DMS 273 (cell line): ENCODE results near the gene NBPF1.
"Not testable (repeated sequence)": the region's sequence is repeated elsewhere in the genome, so short reads cannot be mapped to it uniquely, and the experiment has no call there.

Experiments used
- DNase-seq: peaks from one replicate; lab custom pipeline; 2025; ENCODE audit not compliant: unreplicated experiment; lab: John Stamatoyannopoulos, UW

NBPF1 gene

GRCh38 chr1:16607853-16608815 is 5.2 kb downstream of the NBPF1 start:
- DNase-seq = not testable (repeated sequence)

GRCh38 chr1:16607433-16607851 is 5.9 kb downstream of the NBPF1 start:
- DNase-seq = no peak

DNA sequence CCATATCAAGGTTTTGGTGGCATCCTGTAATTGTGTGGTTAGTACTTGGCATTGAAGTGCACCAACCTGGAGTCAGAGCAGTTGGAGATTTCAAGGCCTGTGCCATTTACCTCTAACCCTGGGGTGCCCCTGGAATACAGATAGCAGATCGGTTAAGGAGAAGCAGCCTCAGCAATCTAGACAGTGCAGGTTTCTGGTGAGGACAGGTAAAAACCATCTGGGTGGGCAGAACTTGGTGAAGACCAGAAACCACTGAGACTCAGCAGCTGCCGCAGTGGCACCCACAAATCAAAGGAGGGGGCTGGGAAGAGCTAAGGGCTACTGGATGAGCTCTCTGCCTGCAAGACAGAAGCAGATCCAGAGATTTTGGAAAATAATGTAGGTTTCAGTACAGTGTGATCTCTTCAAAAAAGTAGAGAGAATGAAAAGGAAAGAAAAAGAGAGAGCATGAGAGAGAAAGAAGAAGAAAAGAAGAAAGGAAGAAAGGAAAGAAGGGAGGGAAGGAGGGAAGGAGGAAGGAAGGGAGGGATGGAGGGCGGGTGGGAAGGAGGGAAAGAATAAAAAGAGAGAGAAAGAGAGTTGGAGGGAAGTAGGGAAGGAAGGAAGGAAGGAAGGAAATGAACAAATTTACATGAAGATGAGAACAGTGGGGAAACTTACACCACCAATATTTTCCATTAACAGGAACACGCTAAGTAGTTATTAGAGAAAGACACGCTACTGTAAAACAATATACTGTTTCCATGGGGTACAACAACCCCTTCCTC is 6.5 kb downstream of the NBPF1 start:
- not testable (repeated sequence) for DNase-seq

DNA sequence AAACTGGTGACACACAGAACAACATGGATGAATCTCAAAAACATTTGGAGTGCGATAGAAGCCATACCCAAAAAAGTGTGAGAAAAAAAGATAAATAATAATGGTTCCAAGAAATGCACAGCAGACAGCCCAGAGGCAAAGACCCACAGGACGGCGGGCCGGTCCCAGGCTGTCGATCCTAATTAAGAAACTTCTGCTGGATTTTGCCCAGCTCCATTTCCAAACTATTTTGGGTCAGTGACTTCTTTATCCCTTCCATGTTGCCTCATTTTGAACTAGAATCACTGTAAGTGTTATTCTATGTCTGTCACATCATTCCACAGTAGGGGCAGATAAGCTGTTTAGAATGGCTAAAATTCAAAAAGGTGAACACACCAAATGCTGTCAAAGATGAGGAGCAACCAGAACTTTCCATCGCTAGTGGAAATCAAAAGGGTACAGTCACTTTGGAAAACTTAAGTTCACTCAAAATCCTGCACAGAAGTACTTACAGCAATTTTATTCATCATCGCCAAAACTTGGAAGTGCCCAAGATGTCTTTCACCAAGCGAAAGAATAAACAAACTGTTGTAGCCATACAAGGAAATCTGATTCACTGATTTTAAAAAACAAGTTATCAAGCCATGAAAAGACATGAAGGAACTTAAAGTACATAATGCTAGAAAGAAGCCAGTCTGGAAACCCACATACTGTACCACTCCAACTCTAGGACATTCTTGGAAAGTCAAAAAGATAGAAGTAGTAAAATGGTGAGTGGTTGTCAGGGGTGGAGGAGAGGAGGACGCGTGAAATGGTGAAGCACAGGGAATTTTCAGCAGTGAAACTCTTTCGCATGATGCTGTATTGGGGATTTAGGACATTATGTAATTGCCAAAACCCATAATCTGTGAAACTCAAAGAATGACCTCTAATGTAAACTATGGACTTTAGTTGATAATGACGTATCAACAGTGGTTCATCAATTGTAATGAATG is 7.5 kb downstream of the NBPF1 start:
- DNase-seq = no peak

DNA sequence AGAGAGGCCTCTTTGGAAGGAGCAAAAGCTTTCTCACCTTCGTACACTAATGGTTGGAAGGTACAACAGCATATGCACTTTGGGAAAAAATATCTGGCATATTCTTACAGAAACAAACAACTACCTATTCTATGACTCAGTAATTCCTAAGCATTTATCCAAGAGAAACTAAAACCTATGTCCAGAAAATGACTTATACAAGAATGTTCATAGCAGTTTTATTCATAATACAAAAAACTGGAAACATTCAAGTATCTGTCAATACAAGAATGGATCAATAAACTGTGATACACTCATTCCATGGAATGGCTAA is 8.2 kb downstream of the NBPF1 start:
- DNase-seq = no peak

GRCh38 chr1:16604514-16605212 is 8.7 kb downstream of the NBPF1 start:
- DNase-seq = not testable (repeated sequence)

DNA sequence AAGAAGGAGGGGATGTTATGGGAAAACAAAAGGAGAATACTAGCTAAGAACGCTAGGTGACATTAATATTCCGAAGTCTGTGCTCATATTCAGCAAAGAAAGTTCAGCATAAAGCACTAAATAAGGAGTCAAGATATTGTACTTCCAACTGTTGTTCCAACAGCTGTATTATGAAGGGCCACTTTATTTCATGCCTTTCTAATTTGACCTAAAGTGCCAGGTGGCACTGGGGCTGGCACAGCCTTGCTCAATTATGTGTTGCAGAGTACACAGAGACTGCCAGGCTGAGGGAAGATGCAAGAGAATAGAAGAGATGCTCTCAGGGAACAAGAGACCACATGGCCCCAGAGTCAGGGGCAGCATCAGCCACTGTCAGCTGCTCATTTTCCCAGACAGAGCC is 9.7 kb downstream of the NBPF1 start:
- not testable (repeated sequence) for DNase-seq

DNA sequence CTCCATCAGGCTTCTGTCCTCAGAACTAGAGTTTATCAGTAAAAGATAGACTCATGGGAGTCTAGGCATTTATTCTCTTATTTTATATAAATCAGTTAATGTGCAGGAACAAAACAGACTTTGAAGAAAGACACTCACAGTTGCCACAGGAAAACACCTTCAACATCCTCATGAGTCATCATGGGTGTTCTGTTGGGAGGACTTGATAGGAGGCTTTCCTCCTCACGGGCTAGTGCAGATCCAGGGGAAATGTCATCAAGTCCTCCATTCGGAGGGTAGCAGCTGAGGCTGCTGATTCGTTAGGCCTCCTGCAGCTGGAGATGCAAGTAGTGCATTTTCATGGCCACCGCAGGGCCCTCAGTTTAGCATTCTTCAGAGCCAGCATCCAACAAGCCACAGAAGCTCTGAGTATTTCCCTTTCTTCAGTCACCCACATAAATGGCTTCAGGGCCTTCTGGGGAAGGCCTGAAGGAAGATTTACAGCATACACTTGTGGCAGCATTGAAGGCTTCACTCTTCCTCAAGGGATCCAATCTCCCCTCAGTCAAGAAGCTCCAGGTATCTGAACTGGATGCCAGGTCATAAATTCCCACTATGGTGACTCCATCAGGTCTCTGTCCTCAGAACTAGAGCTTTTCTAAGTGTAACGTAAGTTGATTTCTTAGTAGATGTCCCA is 10.9 kb downstream of the NBPF1 start:
- DNase-seq = not testable (repeated sequence)

DNA sequence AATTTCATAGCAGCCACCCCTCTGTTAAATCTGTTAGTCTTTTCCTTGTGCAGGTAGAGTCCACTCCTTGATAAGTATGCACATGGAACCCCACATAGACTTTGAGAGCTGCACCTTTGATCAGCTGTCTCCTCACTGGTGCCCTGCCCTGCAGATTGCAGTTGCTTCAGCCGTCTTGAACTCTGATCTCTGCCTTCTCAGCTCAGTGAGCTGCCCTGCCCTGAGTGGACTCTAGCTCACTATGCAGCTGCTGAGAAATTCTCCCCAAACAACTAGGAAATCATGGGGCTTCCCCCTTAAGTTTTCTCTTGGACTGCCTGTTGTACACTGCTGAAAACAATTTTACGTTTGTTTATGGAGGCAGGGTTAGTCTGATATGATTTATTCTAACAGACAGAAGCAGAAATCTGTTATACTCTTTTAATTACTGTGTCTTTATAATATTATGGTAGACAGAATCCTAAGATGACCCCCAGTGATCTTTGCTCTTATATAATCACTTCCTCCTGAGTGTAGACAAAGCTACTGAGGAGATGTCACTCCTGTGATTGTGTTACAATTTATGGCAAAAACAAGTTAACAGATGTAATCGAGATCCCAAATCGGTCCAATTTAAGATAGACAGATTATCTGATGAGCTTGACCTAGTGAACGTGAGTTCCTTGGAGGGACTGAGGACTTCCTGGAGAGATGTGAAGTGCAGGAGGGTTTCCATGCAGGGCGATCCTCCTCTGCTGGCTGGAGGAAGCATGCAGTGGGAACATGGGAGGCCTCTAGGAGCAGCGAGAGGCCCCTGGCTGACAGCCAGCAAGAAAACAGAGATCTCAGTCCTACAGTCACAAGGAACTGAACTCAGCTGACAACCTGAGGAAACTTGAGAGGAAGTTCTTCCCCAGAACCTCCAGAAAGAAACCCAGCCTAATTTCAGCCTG is 12.2 kb downstream of the NBPF1 start:
- DNase-seq = not testable (repeated sequence)

GRCh38 chr1:16599326-16599725 is 14.0 kb downstream of the NBPF1 start:
- DNase-seq = not testable (repeated sequence)

DNA sequence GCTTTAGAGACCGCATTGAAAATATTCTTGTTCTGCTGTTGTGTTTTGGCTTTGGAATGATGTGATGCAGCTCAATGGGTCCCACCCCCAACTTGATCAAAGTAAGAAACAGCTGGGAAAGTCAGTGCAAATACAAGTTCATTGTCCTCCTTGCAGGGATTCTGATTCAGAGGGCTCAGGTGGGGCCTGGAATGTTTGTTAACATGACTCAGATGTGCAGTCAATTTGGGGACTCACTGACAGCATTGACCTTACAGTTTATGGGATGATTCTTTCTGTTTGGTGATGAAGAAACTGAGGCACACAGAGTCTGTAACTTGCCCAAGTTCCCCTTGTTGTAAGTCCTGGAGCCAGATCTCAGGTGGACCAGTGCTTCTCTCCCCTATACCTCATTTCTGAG is 18.1 kb downstream of the NBPF1 start:
- DNase-seq = not testable (repeated sequence)

GRCh38 chr1:16591845-16592244 is 21.5 kb downstream of the NBPF1 start:
- DNase-seq = not testable (repeated sequence)

DNA sequence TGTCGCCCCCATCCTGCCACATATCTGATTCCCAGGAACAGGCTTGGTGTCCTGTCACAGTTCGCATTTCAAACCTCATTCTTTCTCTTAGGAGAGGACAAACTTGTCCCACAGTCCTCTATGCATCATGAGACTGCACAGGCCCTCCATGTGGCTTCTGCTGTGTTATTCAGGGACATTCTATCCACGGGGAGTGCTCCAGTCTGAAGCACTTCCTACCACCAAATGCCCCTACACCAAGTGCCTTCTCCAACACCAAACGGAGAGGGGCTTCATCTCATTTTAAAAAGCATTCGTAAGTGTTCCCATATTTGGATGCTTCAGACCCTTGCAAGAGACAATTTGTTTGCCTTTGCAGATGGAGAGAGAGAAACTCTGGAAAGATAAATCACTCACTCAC is 25.3 kb downstream of the NBPF1 start:
- not testable (repeated sequence) for DNase-seq

- DNase-seq = not testable (repeated sequence)
These were observed 25.7 kb downstream of the NBPF1 start for GRCh38 chr1:16587639-16588038.

DNA sequence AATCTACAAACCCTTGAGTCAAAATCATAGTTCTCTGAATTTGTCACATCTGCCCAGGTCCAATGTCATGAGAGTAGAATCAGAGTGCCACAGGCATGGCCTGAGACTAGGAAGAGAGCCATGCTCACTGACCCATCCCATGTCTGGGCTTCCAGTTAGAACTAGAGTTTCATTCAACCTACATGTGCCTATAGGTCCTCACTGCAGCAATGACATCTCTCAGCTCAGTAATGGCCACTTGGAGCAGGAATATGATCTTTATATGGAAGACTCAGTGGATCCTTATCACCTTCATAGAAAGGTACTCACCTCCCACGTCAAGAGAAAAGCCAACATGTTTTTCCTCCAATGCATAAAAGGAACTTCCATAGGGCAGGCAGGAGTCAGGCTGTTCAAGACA is 48.0 kb downstream of the NBPF1 start:
- DNase-seq = not testable (repeated sequence)

DNA sequence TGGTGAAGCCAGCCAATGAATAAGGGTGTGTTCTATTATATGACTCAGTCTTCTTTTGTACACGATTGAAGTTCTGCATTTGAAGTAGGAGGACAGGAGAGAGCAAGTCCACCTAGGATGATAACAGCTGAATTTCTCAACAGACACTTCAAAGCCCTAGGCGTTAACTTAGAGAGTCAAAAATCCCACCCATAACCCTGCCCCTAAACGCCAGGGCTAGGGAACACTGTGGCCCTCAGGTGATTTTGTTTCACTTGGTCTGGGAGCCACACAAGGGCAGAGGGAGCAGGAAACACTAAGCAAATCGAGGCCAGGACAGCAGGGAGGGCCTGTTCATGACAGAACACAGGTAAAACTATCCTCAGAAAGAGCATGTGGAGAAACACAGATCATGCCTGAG is 52.3 kb downstream of the NBPF1 start:
- DNase-seq = not testable (repeated sequence)

DNA sequence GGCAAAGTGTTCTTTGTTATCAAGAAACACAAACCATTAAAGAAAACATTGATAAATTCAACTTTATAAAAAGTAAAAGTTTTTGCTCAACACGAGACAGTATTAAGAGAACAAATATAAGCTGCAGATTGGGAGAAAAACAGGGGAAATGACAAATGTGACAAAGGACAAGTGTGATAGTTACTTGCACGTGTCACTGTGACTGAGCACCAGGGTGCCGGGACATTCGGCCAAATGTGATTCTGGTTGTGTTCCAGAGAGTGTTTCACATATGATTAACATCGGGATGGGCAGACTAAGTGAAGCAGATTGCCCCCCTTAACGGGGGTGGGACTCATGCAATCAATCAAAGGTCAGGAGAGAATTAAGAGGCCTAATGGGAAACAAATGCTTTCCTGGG is 52.9 kb downstream of the NBPF1 start:
- not testable (repeated sequence) for DNase-seq

GRCh38 chr1:16559688-16560087 is 53.7 kb downstream of the NBPF1 start:
- not testable (repeated sequence) for DNase-seq

DNA sequence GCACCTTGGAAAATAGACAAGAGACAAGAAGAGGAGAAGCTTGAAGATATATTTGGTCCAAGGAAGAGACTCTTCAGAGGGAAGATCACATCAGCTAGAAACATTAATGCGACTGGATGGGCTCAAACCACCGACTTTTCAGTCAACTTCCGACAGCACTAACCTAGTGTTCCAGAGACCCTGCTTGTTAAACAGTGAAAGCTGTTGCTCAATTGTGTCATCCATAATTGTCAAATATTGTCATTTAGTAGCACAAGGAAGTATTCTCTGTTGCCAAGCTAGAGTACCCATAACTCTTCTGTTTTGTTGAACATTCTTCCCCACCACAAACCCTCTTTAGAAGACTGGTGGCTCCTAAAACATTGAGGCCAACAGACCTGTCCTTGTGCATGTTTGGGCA is 56.3 kb downstream of the NBPF1 start:
- not testable (repeated sequence) for DNase-seq
